Stimulated activated CD8-positive, alpha-beta memory T cell treated with anti-CD3 and anti-CD28 coated beads, Interleukin-15, amount 100 ng/mL, for 1 hour (primary cell): ENCODE measurements around the gene FOXB2.
"Not testable (repeated sequence)": the region's sequence is repeated elsewhere in the genome, so short reads cannot be mapped to it uniquely, and the experiment has no call there.

Experiments
- DNase-seq: peaks from one replicate; pipeline ENCODE4 v3.0.0-alpha.2; 2020; ENCODE audit warnings: low read depth

The FOXB2 gene

GRCh38 chr9:77016526-77017504 is 2.6 kb upstream of the FOXB2 start:
- no peak for DNase-seq

- no peak for DNase-seq
Measured at GRCh38 chr9:77017505-77017894, 2.0 kb upstream of the FOXB2 start.

GRCh38 chr9:77018058-77018968 is 1.1 kb upstream of the FOXB2 start:
- DNase-seq = no peak

- no peak for DNase-seq
Measured at GRCh38 chr9:77018969-77019235, 553 bp upstream of the FOXB2 start.

GRCh38 chr9:77019926-77020412 is 514 bp downstream of the FOXB2 start:
- no peak for DNase-seq

GRCh38 chr9:77020413-77021290 is 1.2 kb downstream of the FOXB2 start:
- no peak for DNase-seq

GRCh38 chr9:77021291-77021894 is 1.9 kb downstream of the FOXB2 start:
- DNase-seq = no peak

GRCh38 chr9:77021922-77022782 is 2.7 kb downstream of the FOXB2 start:
- DNase-seq = no peak

GRCh38 chr9:77022783-77023440 is 3.5 kb downstream of the FOXB2 start:
- DNase-seq = no peak

- DNase-seq = no peak
Measured at GRCh38 chr9:77023726-77024125, 4.3 kb downstream of the FOXB2 start.

GRCh38 chr9:77024776-77025545 is 5.5 kb downstream of the FOXB2 start:
- DNase-seq = no peak

- no peak for DNase-seq
Measured at GRCh38 chr9:77028478-77028877, 9.0 kb downstream of the FOXB2 start.

- DNase-seq = no peak
Measured at GRCh38 chr9:77030045-77030444, 10.6 kb downstream of the FOXB2 start.

GRCh38 chr9:77038281-77039036 is 19.0 kb downstream of the FOXB2 start:
- DNase-seq = no peak

GRCh38 chr9:77040340-77040739 is 20.9 kb downstream of the FOXB2 start:
- DNase-seq = no peak

GRCh38 chr9:77043743-77044142 is 24.3 kb downstream of the FOXB2 start:
- not testable (repeated sequence) for DNase-seq

- not testable (repeated sequence) for DNase-seq
Measured at GRCh38 chr9:77060681-77061080, 41.2 kb downstream of the FOXB2 start.

- no peak for DNase-seq
Measured at GRCh38 chr9:77063645-77064285, 44.3 kb downstream of the FOXB2 start.
